GM18511 (cell line): Measurements from ENCODE around the gene TEPSIN.

ENCODE experiments used
- ATAC-seq: cut with Tn5 transposase; IDR thresholded peaks from one replicate; pipeline ENCODE4 v1.9.1; 2021; ENCODE audit warnings: mild to moderate bottlenecking, moderate library complexity; ENCODE audit not compliant: unreplicated experiment

TEPSIN gene

DNA sequence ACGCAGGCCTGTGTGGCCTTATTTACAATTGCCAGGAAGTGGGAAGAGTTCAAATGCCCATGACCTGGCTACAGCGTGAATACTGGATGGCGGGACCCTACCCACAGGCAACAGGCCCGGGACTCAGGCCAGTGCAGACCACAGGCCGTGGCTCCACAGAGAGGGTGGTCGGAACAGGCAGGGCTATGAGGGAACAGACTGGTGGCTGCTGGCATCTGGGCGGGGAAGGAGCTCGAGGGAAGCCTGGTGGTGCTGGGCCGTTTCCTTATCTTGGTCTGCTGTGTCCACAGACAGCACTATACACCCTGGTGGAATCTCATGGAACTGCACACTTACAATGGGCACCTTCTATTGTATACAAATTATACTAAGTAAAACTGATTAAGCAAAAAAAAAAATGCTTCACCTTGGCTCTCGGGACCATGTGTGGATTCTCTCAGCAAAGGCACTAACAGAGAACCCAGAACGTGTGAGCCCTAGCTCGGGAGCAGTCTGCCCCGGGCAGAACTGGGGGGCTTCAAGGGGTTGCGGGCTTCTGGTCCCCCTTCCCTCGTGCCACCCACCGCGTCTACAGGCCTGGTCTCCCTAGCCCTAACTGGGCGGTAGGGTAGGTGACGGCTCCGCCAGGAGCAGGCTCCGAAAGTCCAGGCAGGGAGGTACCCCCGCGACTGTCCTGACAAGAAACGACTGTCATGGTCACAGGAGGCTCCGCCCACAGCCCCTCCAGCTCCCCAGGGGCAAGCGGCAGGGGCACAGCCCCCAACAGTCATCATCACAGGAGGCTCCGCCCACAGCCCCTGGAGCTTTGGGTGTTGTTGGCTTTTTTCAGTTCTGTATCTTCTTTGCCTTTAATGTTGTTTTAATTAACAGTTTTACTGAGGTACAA, 37.9 kb downstream of the TEPSIN start:
- ATAC-seq = no peak

DNA sequence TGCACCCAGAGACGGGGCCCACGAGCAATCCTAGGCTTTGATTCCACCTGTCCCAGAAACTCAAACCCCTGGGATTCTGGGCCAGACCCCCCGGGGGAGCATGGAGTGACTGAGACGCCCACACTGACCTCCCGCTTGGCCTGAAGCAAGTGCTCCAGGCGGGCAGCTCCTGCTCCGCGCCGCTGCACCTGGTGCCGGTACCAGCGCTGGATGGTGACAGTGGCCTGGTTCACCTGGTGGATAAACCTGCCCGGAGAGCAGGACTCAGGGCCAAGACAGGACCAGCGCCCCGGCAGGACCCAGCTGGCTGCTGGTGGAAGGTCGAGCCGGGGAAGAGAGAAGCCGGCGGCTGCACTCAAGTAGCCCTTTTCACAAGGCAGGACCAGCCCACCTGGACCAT, 38.7 kb downstream of the TEPSIN start:
- ATAC-seq = no peak

DNA sequence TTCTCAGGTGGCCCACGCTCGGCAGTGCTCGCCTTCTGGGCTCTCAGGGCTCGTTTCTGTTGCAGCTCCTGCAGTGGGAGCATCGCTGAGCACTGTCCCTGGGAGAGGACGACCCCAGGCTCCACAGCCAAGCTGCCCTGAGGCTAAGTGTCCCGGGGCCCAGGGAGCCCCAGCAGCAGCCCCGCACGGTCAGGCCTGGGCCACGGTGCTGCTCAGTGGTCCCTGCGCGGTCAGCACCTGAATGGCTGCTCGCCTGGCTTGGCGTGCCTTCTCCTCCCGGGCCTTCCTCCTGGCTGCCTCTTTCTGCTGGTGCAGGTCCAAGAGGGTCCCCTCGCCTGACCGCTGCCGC, 39.4 kb downstream of the TEPSIN start:
- ATAC-seq = no peak

DNA sequence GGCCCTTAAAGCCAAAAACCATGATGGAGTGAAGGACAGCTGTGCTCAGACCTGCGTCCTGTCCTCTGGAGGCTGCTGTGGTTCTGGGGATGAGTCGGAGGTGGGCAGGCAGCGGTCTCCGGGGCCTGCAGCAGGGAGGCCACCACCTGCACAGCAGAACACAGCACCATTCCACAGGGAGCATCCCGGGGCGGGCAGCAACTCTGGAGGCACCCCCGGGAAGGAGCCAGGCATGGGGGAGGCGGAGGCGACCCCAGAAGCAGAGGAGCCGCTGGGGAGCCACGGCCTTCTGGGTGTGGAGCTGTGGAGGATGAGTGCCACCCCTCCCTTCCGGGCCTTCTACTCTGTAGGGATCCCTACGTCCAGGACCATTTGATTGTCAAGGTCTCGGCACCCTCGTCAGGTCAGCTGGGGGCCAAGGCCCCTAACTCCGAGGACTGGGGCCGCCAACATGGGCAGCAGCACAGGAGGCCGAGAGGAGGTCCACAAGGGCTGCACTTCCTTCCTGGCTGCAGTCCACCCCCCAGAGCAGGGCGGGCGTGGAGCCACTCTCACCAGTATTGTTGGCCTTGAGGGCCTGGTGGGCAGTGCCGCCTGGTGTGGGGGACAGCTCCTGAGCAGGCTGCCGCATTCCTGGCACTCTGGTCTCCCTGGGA, 39.9 kb downstream of the TEPSIN start:
- ATAC-seq = no peak

DNA sequence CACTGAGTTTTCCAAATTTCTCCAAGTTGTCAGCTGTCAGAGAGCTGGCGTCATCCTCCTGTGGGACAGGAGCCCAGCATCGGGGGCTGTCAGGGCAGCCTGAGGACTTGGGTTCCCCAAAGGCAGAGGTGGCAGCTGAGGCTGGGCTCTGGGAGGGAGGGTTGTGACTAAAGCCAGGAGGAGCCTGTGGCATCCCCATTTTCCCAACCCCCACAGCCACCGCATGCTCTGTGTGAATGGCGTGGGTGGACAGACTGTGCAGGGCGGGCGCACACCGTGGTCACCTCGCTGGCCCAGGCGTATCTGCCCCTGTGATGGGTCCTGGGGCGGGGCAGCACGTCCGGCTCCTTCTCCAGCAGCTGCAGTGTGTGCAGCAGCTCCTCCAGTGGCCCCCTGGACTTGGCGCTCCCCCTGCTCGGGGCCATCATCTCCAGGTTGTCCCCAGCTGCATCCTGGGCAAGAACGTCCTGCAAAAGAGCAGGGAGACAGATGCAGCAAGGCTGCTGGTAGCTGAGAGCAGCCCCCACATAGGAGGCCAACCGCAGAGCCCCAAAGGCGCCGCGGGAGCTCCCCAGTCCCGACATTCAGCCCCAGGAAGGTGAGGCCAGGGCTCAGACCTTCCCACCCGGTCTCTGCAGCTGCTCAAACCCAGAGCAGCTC, 40.9 kb downstream of the TEPSIN start:
- no peak for ATAC-seq

DNA sequence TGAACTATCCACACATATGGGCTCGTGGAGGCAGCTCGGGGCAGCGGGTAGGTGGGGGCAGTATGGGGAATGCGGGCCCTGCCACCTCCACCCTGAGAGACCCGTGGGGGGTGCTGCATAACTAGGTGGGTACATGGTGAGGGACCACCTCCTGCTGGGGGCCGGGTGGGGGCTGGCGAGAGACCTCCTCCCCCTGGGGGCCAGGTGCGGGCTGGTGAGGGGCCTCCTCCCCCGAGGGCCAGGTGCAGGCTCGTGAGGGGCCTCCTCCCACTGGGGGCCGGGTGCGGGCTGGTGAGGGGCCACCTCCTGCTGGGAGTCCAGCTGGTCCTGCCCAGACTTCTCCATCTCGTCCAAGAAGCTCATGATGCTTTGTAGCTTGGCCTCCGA, 41.5 kb downstream of the TEPSIN start:
- no peak for ATAC-seq

DNA sequence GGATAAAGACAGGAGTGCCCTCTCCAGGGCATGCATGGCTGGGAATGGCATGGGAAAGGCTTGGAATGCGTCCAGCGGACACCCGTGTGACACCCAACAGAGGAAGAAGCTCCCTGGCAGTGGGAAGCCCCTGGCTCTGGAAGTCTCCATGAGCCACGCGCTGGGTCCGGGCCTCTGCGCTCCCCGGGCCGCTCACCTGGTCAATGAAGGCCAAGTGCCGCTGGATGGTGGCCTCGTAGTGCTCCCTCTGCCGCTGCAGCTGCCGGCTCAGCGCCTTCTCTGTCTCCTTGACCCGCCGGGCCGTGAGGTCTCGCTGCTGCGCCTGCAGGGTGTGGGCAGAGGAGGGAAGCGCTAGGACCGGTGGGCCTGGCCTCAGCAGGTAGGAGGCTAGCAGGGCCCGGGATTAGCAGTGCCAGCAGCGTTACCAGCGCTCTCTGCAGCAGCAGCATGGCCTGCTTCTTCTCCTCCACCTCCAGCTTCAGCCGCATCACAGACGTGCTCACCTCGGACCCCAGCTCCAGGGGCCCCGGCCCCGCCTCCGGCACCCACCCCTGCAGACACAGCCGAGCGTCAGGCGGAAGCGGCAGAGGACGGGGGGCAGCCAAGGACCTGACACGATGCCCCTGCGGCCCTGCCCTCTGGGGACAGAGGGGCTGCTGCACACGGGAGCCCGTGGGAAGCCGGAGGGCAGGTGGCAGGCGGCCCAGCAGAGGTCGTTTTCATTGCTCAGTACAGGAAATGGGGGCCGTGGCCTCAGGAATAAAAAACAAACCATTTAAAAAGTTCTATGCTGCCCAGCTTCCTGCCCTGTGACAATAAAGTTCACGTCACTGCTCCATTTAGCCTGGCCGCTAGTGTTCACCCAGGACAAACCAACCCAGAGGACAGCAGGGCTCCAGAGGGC, 42.1 kb downstream of the TEPSIN start:
- no peak for ATAC-seq

DNA sequence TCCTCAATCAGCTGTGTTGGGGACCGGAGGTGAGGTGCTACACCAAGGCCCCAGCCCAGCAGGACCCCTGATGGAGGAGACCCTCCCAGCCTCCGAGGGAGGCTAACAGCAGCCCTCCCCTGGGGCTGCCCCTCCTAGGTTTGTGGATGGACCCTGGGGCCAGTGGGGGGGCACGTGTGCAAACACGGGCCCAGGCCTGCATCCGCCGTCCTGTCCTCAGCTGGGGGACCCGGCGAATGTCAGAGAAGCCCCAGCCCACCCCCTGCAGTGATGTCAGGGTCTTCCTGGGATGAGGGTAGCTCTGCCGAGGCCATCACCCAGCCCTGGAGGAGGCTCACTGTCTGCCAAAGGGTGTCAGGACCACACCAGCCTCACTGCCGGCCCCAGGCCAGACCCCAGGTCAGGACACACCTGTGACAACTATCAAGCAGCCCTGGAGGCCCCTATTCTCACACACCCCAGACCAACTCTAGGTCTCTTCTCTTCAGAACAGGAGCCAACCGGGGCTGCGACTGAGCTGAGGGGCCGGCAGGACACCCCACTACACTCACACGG, 42.8 kb downstream of the TEPSIN start:
- ATAC-seq = no peak

DNA sequence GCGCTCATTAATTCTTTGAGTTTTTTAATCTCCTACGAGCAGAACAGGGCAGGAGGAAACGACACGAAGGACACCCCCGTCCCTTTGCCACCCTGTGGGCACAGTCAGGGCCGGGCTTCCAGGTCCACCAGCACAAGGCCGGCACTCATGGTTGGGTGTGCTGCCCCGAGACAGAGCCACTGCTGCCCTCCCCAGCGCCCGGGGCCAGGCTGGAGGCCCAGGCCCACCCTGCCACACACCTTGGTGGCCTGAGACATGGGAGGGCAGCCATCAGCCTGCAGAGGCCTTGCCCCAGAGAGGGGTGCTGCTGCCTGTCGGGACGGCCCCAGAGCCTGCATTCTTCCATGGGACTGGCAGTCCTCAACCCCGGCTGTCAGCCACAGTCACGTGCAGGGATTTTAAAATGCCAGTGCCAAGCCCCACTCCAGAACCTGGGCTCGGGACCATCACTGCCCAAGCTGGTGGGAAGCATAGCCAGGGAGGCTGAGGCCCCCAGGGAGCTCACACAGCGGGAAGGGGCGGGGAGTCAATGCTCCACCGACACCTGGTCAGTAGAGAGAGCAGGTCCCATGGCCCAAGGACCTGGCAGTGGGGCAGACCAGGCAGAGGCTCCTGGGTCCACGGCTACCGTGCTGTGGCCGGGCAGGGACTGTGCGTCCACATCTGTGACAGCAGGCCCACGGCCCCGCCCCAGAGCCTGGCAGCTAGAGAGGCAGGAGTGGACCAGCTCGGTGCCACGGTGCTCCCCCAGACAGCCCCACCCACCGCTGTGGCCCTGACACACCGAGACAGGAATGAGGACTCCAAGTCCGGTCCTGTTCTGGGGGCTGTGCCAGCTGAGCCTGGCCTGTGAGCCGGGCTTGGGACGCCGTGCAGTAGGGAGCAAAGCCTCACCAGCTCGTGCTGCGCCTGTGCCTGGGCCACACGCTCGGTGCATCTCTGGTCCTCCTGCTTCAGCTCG, 43.6 kb downstream of the TEPSIN start:
- no peak for ATAC-seq

DNA sequence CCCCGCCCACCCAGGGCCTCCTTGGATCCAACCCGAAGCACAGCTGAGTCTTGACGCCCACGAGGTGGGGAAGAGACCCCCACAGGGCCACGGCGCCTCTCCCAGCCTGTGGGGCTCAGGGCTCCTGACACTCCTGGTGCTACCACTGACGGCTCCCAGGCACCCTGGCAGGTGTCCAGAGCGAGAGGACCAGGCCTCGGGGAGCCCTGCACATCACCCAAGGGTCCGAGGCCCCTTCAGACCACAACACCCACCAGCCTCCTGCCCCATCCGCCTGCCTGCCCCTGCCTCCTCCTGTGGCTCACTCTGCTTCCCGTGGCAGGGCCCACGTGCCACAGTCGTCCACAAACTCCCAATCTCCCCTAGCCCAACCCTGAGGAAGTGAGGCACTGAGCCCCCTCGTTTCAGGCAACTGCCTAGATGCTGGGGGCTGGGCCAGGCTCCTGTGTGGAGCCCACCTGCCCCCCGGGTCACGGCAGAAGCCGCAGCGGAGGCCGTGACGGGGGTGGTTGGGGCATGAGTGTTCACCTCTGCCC, 44.6 kb downstream of the TEPSIN start:
- ATAC-seq = no peak

DNA sequence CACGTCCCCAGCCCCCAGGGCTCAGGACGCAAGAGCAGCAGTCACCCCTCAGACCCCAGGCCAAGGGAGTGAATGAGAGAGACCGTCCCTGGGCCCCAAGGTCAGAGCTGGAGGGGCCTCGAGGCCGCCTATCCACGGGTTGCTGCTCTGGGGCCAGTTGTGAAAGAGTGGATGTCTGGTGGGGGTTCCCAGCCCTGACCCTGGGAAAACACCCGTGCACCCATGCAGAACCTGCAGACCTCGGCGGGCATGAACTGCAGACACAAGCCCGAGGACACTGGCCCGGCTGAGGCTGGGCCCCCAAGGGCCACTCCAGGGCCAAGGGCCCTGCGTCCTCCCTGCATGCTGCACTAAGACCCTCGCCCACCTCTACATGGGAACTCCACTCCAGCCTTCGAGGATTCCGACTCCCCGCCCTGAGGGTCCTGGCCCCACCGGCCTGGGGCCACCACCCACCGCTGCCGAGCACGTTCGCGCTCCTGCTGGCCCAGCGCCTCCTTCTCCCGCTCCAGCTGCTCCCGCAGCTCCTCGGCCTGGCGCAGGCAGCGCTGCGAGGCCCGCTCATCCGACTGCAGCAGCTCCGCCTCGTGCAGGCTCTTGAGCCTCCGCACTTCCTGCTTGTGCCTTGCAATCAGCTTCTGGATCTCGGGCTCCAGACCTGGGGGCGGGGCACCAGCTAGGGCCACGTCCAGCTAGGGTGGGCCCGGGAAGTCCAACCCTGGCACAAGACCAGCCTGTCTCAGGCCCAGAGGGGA, 45.2 kb downstream of the TEPSIN start:
- no peak for ATAC-seq

DNA sequence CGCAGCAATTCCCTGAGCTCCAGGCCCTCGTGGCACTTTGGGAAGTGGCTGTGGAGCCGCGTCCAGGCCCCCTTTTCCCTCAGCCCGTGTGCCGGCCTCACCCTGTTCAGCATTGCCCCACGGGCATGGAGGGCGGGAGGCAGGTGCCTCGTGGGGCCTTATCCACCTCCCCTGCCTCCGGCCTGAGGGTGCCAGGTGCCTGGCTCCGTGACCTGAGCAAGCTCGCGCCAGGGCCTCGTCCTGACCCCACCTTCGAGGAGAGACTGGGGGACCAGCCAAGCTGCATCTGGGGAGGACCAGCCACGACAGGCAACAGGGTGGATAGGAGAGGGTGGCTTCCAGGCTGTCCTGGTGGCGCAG, 45.8 kb downstream of the TEPSIN start:
- ATAC-seq = no peak

DNA sequence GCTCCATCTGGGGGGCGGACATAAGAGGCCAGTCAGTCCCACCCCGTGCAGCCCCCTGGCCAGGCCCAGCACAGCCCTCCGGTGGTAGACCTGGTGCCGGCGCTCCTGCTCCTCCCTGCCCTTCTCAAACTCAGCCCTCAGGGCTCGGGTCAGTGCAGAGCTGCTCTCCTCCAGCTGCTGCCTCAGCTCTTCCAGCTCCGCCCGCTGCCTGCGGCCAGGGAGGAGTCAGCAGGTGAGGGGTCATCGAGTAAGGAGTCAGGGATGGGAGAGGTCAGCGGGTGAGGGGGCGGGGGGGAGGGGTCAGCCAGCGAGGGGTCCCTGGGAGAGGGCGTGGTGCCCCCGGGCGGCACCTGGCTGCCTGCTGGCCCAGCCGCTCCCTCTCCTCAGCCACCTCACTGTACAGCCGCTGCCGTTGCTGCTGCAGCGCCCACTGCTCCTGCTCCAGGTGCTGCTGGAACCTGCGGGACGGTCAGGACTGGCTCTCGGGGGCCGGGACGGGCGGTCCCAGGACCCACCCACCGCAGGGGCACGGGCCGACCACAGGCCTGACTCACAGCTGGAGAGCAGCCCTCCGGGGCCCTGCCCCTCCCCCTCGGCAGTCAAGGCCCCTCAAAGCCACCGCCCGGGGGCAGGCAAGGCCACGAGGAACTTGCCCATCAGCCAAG, 46.3 kb downstream of the TEPSIN start:
- ATAC-seq = no peak

DNA sequence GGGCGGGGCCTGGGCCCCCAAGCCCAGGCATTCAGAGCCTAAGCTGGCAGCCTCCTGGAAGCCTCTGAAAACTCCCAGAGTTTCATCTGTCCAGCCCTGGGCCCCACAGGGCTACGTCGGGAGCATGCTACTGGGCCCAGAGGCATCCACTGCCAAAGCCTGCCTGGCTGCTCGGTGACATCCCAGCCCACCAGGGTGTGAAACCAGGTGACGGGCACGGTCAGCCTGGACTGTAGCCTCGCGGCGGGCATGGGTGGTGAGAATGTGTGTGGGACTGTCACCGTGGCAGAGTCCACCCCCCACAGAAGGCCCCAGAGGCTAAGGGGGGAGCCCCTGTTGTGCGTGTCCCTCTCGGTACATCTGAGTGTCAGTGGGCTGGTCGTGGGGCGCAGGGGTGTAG, 47.2 kb downstream of the TEPSIN start:
- no peak for ATAC-seq

DNA sequence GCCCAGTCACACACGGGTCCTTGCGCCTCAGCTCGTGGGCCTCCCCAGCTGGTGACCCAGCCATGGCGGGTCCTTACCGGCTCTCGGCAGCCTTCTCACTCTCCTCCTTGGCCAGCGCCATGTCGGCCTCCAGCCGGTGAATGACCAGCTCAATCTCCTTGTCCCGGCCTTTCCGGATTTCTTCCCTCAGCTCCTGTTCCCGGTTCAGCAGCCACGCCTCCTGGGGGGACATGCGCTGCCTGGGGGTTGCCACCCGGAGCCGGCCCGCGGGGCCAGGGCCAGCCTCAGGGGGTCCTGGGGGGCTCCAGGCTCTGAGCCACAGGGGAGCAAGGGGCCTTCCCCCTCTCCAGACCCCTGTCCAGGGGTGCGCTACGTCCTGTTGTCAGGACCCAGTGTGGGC, 47.7 kb downstream of the TEPSIN start:
- ATAC-seq = no peak

DNA sequence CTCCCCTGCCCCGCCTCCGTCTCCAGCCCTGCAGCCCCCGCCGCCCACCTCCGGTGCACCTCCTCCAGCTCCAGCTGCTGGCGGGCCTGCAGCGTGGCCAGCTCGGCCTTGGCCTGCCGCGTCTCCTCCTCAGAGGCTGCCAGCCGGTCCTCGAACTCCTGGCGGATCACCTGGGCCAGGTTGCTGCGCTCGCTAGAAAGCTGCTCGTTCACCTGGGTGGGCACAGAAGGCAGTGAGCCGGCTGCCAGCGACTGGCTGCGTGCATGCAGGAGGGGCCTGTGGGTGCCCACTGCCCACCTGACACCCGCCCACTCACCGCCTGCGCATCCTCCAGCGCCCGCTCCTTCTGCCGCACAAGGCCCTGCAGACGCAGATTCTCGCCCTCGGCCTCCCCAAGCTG, 48.3 kb downstream of the TEPSIN start:
- no peak for ATAC-seq

DNA sequence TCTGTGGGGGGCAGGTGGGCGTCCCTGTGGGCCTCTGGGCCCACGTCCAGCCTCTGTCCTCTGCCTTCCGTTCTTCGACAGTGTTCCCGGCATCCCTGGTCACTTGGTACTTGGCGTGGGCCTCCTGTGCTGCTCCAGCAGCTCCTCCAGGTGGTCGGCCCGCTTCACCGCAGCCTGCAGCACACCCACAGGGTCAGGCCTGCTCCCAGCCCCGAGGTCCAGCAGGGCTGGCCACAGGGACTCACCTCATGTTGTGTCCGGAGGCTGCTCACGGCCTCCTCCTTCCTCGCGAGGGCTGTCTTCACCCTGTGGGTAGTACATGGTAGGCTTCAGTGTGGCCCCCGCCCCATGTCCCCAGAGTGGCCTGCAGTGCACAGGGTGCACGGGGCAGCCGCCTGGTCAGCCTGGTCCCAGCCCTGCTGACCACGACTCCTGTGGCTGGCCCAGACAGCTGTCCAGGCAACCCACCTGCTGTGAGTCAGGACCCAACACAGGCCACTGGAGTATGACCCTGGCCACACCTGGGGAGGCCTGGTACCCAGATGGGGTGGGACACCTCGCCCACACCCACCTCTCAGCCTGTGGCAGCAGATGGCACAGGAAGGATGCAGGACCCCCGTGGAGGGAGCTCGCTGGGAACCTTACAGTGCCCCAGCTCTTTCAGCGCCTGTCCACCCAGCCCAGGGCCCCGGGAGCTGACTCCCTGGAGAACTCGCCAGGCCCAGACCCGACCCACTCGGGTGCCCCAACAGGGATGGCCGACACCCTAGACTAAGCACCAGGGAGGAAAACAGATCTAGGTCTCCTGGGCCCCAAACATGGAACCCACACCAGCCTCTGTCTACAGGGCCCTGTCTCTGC, 49.0 kb downstream of the TEPSIN start:
- no peak for ATAC-seq
